NOMO-1 treated with dmso at 0.1 percent for 144 hours (cell line): Measurements from ENCODE around the gene TPBG.
"Not testable (repeated sequence)": the region's sequence is repeated elsewhere in the genome, so short reads cannot be mapped to it uniquely, and the experiment has no call there.

Source experiments
- DNase-seq: peaks from one replicate; lab custom pipeline; 2025; ENCODE audit not compliant: unreplicated experiment; lab: John Stamatoyannopoulos, UW

TPBG gene

GRCh38 chr6:82374516-82374915 is 10.9 kb downstream of the TPBG start:
- no peak for DNase-seq

GRCh38 chr6:82376636-82377035 is 13.0 kb downstream of the TPBG start:
- DNase-seq = no peak

- no peak for DNase-seq
Measured at GRCh38 chr6:82380566-82381185, 17.1 kb downstream of the TPBG start.

GRCh38 chr6:82381278-82381677 is 17.7 kb downstream of the TPBG start:
- no peak for DNase-seq

GRCh38 chr6:82385102-82385501 is 21.5 kb downstream of the TPBG start:
- DNase-seq = no peak

GRCh38 chr6:82385546-82385945 is 21.9 kb downstream of the TPBG start:
- DNase-seq = no peak

- no peak for DNase-seq
Measured at GRCh38 chr6:82385961-82386360, 22.3 kb downstream of the TPBG start.

- DNase-seq = not testable (repeated sequence)
Measured at GRCh38 chr6:82394770-82395169, 31.2 kb downstream of the TPBG start.

GRCh38 chr6:82396964-82397751 is 33.5 kb downstream of the TPBG start:
- no peak for DNase-seq

GRCh38 chr6:82397962-82398692 is 34.5 kb downstream of the TPBG start:
- no peak for DNase-seq

GRCh38 chr6:82408952-82409431 is 45.4 kb downstream of the TPBG start:
- DNase-seq = no peak

GRCh38 chr6:82410151-82410648 is 46.6 kb downstream of the TPBG start:
- DNase-seq = no peak

GRCh38 chr6:82413868-82414267 is 50.3 kb downstream of the TPBG start:
- DNase-seq = no peak

- DNase-seq = no peak
Measured at GRCh38 chr6:82415820-82416219, 52.2 kb downstream of the TPBG start.

GRCh38 chr6:82416346-82416745 is 52.7 kb downstream of the TPBG start:
- no peak for DNase-seq
